CD14-positive monocyte (primary cell): Measurements from ENCODE around the gene PPM1B. TPM values are rescaled to one million over a fixed set of nuclear protein-coding genes. Genes with fewer than 3 reads are reported as not detected.

Source experiments
- DNase-seq, 3 donors: peaks; one replicate each; pipeline ENCODE4 v3.0.0-alpha.2; 2011 to 2022
- H2AFZ ChIP-seq: 2 replicates; pipeline ENCODE4 v1.6.0; 2012; ENCODE audit warnings: mild to moderate bottlenecking, low read depth, low read length, inconsistent platforms; ENCODE audit not compliant: insufficient read depth, poor library complexity, severe bottlenecking
- H3K27ac ChIP-seq, 2 donors: 1 replicate in 1 of 2; 2 replicates in 1 of 2; pipeline ENCODE4 v1.5.1; 2012 to 2013; ENCODE audit warnings: low read length in 2 of 2, control low read depth in 1 of 2, inconsistent platforms in 1 of 2, low read depth in 1 of 2, mild to moderate bottlenecking in 1 of 2
- H3K27me3 ChIP-seq, 2 donors: one replicate each; pipeline versions ENCODE4 v1.6.0 to v1.6.1; 2011 to 2013; ENCODE audit warnings: low read length in 2 of 2; ENCODE audit not compliant: control insufficient read depth in 2 of 2, insufficient read depth in 2 of 2
- H3K36me3 ChIP-seq, 2 donors: replicated peaks in 1 of 2; 1 replicate in 1 of 2; 2 replicates in 1 of 2; pipeline versions ENCODE4 v1.5.1 to v1.6.1; 2012 to 2013; ENCODE audit warnings: low read length in 2 of 2, control low read depth in 1 of 2, inconsistent platforms in 1 of 2, mild to moderate bottlenecking in 1 of 2; ENCODE audit not compliant: insufficient read depth in 2 of 2, control insufficient read depth in 1 of 2
- H3K4me1 ChIP-seq, 2 donors: 1 replicate in 1 of 2; 2 replicates in 1 of 2; pipeline versions ENCODE4 v1.5.1 to v1.6.1; 2012 to 2013; ENCODE audit warnings: low read length in 2 of 2, control low read depth in 1 of 2, inconsistent platforms in 1 of 2, mild to moderate bottlenecking in 1 of 2, moderate library complexity in 1 of 2; ENCODE audit not compliant: insufficient read depth in 2 of 2, control insufficient read depth in 1 of 2
- H3K4me2 ChIP-seq: replicated peaks from 2 replicates; pipeline ENCODE3; 2012; ENCODE audit warnings: low read length, moderate library complexity, mild to moderate bottlenecking; ENCODE audit not compliant: poor library complexity, severe bottlenecking; ENCODE audit errors: extremely low read depth
- H3K4me3 ChIP-seq, 3 experiments: fragments of 200-600 bp in 1 of 3; sonication (generic) in 1 of 3; replicated peaks in 1 of 3; 1 replicate in 2 of 3; 2 replicates in 1 of 3; pipeline ENCODE4 v1.5.1; 2011 to 2013; ENCODE audit warnings: low read length in 3 of 3, mild to moderate bottlenecking in 3 of 3, control low read depth in 2 of 3, low read depth in 2 of 3, inconsistent platforms in 1 of 3, moderate library complexity in 1 of 3
- H3K79me2 ChIP-seq: 2 replicates; pipeline ENCODE4 v1.6.0; 2012; ENCODE audit warnings: mild to moderate bottlenecking, control low read depth, inconsistent platforms, low read length, moderate library complexity; ENCODE audit not compliant: insufficient read depth
- H3K9ac ChIP-seq: 2 replicates; pipeline ENCODE4 v1.6.0; 2017; ENCODE audit warnings: low read length, mild to moderate bottlenecking; ENCODE audit not compliant: insufficient read depth, poor library complexity, severe bottlenecking
- H3K9me3 ChIP-seq, 2 donors: replicated peaks in 1 of 2; 1 replicate in 1 of 2; 2 replicates in 1 of 2; pipeline versions ENCODE4 v1.5.1 to v1.6.1; 2012 to 2013; ENCODE audit warnings: low read length in 2 of 2, control low read depth in 1 of 2; ENCODE audit not compliant: control insufficient read depth in 1 of 2, insufficient read depth in 1 of 2
- H4K20me1 ChIP-seq: 2 replicates; pipeline ENCODE4 v1.6.0; 2012; ENCODE audit warnings: mild to moderate bottlenecking, low read length, control low read depth, moderate library complexity; ENCODE audit not compliant: insufficient read depth
- H3K27ac Mint-ChIP-seq, 7 donors: one replicate each; pipeline ENCODE4 v1.8.0; 2020; ENCODE audit warnings: mild to moderate bottlenecking in 7 of 7, mixed read lengths in 7 of 7, moderate library complexity in 6 of 7, inconsistent platforms in 2 of 7
- H3K27me3 Mint-ChIP-seq, 3 donors: one replicate each; pipeline ENCODE4 v1.8.0; 2021 to 2022; ENCODE audit warnings: low read depth in 3 of 3, mild to moderate bottlenecking in 3 of 3, mixed read lengths in 3 of 3, moderate library complexity in 3 of 3, inconsistent platforms in 1 of 3
- H3K36me3 Mint-ChIP-seq, 2 donors: one replicate each; pipeline ENCODE4 v1.8.0; 2020; ENCODE audit warnings: mixed read lengths in 2 of 2, inconsistent platforms in 1 of 2, mild to moderate bottlenecking in 1 of 2
- H3K4me1 Mint-ChIP-seq: one replicate; pipeline ENCODE4 v1.8.0; 2020; ENCODE audit warnings: mild to moderate bottlenecking, mixed read lengths
- H3K4me3 Mint-ChIP-seq, 2 donors: one replicate each; pipeline ENCODE4 v1.8.0; 2020; ENCODE audit warnings: mild to moderate bottlenecking in 2 of 2, mixed read lengths in 2 of 2, moderate library complexity in 1 of 2
- H3K9me3 Mint-ChIP-seq, 7 donors: one replicate each; pipeline ENCODE4 v1.8.0; 2020 to 2022; ENCODE audit warnings: mixed read lengths in 7 of 7, mild to moderate bottlenecking in 6 of 7, moderate library complexity in 6 of 7, inconsistent platforms in 2 of 7
- WGBS: methylation state at CpG from one replicate; pipeline ENCODE4 v1.1.5; 2013; ENCODE audit warnings: missing lambda C conversion rate; ENCODE audit not compliant: insufficient coverage; 5-methylcytosine and 5-hydroxymethylcytosine counted together
- intact Hi-C, 2 donors: fragments of 100-400 bp; cut with micrococcal nuclease; formaldehyde crosslinking; loops; one replicate each; pipeline versions ENCODE4 v1.15.0 to v1.15.1; 2023
- polyA plus RNA-seq, 3 donors: library from polyadenylated mRNA; depleted of rRNA in 1 of 3; unstranded in 2 of 3; stranded (reverse) in 1 of 3; fragments of 300-500 nt in 2 of 3; fragments of >200 nt in 1 of 3; fragmentation: Illumina TruSeq in 2 of 3; gene quantifications; 1 replicate in 2 of 3; 2 replicates in 1 of 3; pipeline ENCODE4 v1.2.3, GENCODE V29; 2012 to 2021
- TF ChIP-seq, protein P1 (sequence below): fragments of 200-600 bp; IDR thresholded peaks from one replicate; pipeline ENCODE4 v1.8.0; 2022; ENCODE audit warnings: antibody characterized with exemption, mild to moderate bottlenecking

Gene PPM1B
- polyA plus RNA-seq, 3 donors, result 17.7 to 34.6 (median 24.9) TPM

- H3K79me2 ChIP-seq, result peaks cover 99% of the 10 kb centered on the region
- H3K27ac ChIP-seq, result peak overlapping the region in 1 of 2 donors; percentile 66
- H3K9me3 ChIP-seq, result no peaks in the 10 kb centered on the region
- peak overlapping the region; percentile 20 to 87 (median 71) for H3K27ac Mint-ChIP-seq
- H3K9me3 Mint-ChIP-seq, result no peaks in the 10 kb centered on the region
- no peak overlapping the region for H3K4me3 Mint-ChIP-seq
- peaks cover 80% of the 10 kb centered on the region for H3K4me1 Mint-ChIP-seq
- WGBS, result no CpG with 5 or more reads among the region's 3 CpGs
- no peaks in the 10 kb centered on the region for H3K27me3 ChIP-seq
- no peak overlapping the region for H2AFZ ChIP-seq
- no peak overlapping the region for H3K4me3 ChIP-seq
- no peak overlapping the region for H3K9ac ChIP-seq
- H3K36me3 Mint-ChIP-seq, result peaks cover 4 to 5% of the 10 kb centered on the region in 2 donors
- H4K20me1 ChIP-seq, result peaks cover 90% of the 10 kb centered on the region
- intact Hi-C loops, result no loop called here
- H3K4me2 ChIP-seq, result no peak overlapping the region
- peaks cover 55 to 75% of the 10 kb centered on the region in 2 donors for H3K4me1 ChIP-seq
- peaks cover 0 to 3% (median 0%) of the 10 kb centered on the region in 3 donors for H3K27me3 Mint-ChIP-seq
- TF ChIP-seq, protein P1, sequence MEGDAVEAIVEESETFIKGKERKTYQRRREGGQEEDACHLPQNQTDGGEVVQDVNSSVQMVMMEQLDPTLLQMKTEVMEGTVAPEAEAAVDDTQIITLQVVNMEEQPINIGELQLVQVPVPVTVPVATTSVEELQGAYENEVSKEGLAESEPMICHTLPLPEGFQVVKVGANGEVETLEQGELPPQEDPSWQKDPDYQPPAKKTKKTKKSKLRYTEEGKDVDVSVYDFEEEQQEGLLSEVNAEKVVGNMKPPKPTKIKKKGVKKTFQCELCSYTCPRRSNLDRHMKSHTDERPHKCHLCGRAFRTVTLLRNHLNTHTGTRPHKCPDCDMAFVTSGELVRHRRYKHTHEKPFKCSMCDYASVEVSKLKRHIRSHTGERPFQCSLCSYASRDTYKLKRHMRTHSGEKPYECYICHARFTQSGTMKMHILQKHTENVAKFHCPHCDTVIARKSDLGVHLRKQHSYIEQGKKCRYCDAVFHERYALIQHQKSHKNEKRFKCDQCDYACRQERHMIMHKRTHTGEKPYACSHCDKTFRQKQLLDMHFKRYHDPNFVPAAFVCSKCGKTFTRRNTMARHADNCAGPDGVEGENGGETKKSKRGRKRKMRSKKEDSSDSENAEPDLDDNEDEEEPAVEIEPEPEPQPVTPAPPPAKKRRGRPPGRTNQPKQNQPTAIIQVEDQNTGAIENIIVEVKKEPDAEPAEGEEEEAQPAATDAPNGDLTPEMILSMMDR, result no peak
- H3K36me3 ChIP-seq, result peaks cover 0 to under 1% of the 10 kb centered on the region in 2 donors
- no peak for DNase-seq
These were observed 20.0 kb downstream of the PPM1B start for GRCh38 chr2:44188696-44189095.

GRCh38 chr2:44189104-44189503 is 20.4 kb downstream of the PPM1B start:
- Histone ChIP-seq H4K20me1 (peaks cover 90% of the 10 kb centered on the region), H3K4me1 (peaks cover 53 to 71% of the 10 kb centered on the region in 2 donors), H3K4me3 (no peak overlapping the region), H3K79me2 (peaks cover 99% of the 10 kb centered on the region), H3K27me3 (no peaks in the 10 kb centered on the region), H3K27ac (peak overlapping the region in 1 of 2 donors; percentile 66), H3K9me3 (no peaks in the 10 kb centered on the region), H2AFZ (no peak overlapping the region), H3K4me2 (no peak overlapping the region), H3K36me3 (peaks cover 0 to 4% of the 10 kb centered on the region in 2 donors), H3K9ac (no peak overlapping the region)
- H3K36me3 Mint-ChIP-seq, result peaks cover 6 to 7% of the 10 kb centered on the region in 2 donors
- no peaks in the 10 kb centered on the region for H3K9me3 Mint-ChIP-seq
- peak in 2 of 3 donors; percentile 16 to 19 for DNase-seq
- no CpG with 5 or more reads among the region's 4 CpGs for WGBS
- no peak overlapping the region for H3K4me3 Mint-ChIP-seq
- intact Hi-C loops, result no loop called here
- H3K27me3 Mint-ChIP-seq, result peaks cover 0 to 3% (median 0%) of the 10 kb centered on the region in 3 donors
- H3K4me1 Mint-ChIP-seq, result peaks cover 77% of the 10 kb centered on the region
- peak overlapping the region in 6 of 7 donors; percentile 20 to 87 (median 74) for H3K27ac Mint-ChIP-seq
- TF ChIP-seq, protein P1, result no peak
